Epithelial cell of proximal tubule (primary cell): ENCODE measurements around the gene PIGS. TPM values are rescaled to one million over a fixed set of nuclear protein-coding genes. Genes with fewer than 3 reads are reported as not detected.
"Not testable (repeated sequence)": the region's sequence is repeated elsewhere in the genome, so short reads cannot be mapped to it uniquely, and the experiment has no call there.

Source experiments
- DNase-seq: peaks from one replicate; pipeline ENCODE4 v3.0.0-alpha.2; 2011; ENCODE audit warnings: low read depth
- H3K4me3 ChIP-seq: 2 replicates; pipeline ENCODE4 v1.5.1; 2011; ENCODE audit warnings: low read depth, mild to moderate bottlenecking, low read length
- CTCF ChIP-seq: conservative IDR thresholded peaks from 2 replicates; pipeline ENCODE4 v1.5.1; 2012; ENCODE audit warnings: low read depth, mild to moderate bottlenecking, low read length
- total RNA-seq: library from RNA; depleted of rRNA; stranded (reverse); fragments of >200 nt; gene quantifications from 2 replicates; pipeline ENCODE4 v1.2.3, GENCODE V29; 2015

Gene PIGS
- total RNA-seq, 1 donor from 2014 or later: 55.6 TPM

- DNase-seq: no peak
- no peak for TF ChIP-seq CTCF
- H3K4me3 ChIP-seq: no peak overlapping the region
Observed at GRCh38 chr17:28523186-28523585, 48.1 kb downstream of the PIGS start.

GRCh38 chr17:28522281-28522680, 49.0 kb downstream of the PIGS start:
- H3K4me3 ChIP-seq, DNase-seq: not testable (repeated sequence)

- DNase-seq: no peak
- H3K4me3 ChIP-seq: no peak overlapping the region
- TF ChIP-seq CTCF: no peak
Observed at GRCh38 chr17:28521311-28522085, 49.8 kb downstream of the PIGS start.

GRCh38 chr17:28520687-28521086, 50.6 kb downstream of the PIGS start:
- TF ChIP-seq CTCF: no peak
- DNase-seq: no peak
- no peak overlapping the region for H3K4me3 ChIP-seq

- DNase-seq: no peak
- no peak overlapping the region for H3K4me3 ChIP-seq
- TF ChIP-seq CTCF: no peak
Observed at GRCh38 chr17:28519236-28519635, 52.1 kb downstream of the PIGS start.

- no peak for DNase-seq
- no peak overlapping the region for H3K4me3 ChIP-seq
- no peak for TF ChIP-seq CTCF
Observed at GRCh38 chr17:28518578-28518977, 52.7 kb downstream of the PIGS start.

GRCh38 chr17:28518132-28518531, 53.2 kb downstream of the PIGS start:
- no peak overlapping the region for H3K4me3 ChIP-seq
- TF ChIP-seq CTCF: no peak
- no peak for DNase-seq
